ENCODE data around the gene PPP4R2.
A peak's percentile ranks its signal among the peaks of the same experiment; 100 is the strongest.
"Not testable (repeated sequence)": the region's sequence is repeated elsewhere in the genome, so short reads cannot be mapped to it uniquely, and the experiment has no call there.

Gene PPP4R2

DNA sequence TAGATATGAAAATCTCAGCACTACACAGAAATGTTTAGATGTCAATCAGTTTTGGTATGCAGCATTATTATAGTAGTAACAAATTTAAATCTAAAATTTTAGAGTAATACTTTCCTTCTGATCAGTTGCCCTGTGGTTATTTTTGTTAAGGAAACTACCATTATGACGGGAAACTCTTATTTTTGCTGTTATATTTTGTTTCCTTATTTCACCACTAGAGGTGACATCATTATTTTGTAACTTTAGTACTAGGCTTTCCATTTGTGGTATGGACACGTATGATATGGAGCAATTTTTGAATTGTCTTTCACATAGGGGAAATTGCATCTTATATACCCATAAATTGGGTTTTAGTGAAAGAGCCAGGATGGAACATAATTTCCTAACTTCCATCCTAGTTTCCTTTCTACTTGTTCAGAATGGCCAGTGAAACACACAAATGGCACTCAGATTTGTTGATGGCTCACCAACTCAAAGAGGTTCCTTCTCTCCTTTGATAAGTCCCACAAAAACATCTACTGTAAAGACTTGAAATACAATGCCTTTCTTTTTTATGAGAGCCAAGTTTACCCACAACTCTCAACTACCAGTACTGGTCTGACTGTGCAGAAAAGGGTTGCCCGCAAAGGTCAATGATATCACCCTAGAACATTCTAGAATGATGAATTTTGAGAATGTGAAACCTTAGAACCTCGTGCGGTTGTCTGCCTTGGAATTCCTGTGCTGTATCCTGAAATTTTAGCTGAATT, 19.4 kb upstream of the PPP4R2 start:
- DNase-seq = no peak

DNA sequence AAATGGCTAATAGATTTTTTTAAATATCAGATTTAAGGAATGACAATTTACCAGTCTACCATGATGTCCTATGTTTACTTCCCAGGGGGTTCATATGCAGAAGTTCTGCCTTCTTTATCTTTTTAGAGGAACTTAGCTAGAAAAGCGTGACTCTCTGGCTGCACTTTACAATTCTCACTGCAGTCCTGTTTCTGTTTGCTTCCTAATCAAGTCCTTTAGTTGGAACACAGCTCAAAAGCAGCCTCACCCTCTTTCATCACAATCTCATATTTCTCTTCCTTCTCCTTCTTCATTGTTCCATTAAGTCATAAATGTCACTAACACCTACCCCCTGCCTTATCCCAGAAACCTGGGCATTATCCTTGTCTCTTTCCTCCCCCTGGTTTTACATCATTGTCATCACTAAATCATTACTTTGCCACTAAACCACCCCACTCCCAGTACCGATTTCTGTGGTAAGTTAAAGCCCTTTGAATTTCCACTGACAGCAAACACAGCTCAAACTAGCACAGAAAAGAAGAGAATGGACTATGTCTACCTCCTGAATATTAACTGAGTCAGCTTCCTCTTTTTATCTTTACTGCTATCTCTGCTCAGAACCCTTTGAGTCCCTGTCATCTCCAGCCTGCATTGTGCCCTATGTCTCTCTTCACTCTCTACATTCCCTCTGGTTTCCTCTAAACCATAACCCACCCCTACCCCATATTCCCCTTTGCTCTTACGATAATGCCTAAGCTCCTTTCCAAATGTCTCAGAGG, 13.8 kb upstream of the PPP4R2 start:
- no peak for DNase-seq

- DNase-seq = no peak
Observed at GRCh38 chr3:72985576-72985975, 11.0 kb upstream of the PPP4R2 start.

GRCh38 chr3:72990701-72991395, 5.8 kb upstream of the PPP4R2 start:
- no peak for DNase-seq

- no peak for DNase-seq
Observed at GRCh38 chr3:72991522-72991921, 5.1 kb upstream of the PPP4R2 start.

DNA sequence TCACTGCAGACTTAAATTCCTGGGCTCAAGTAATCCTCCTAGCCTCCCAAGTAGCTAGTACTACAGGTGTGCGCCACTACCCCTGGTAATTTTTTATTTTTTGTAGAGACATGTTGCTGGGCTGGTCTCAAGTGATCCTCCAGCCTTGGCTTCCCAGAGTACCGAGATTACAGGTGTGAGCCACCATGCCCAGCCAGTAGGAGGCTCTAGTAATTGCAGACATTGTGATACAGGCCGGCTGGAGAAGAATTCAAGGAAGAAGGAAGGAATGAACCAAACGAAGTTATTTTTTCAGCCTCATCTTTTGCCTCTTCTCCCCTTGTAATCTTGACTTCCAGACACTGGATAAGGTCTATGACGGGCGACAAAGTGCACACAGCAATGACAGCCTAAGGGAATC, 3.2 kb upstream of the PPP4R2 start:
- no peak for DNase-seq

GRCh38 chr3:72995337-72995736, 1.3 kb upstream of the PPP4R2 start:
- no peak for DNase-seq

DNA sequence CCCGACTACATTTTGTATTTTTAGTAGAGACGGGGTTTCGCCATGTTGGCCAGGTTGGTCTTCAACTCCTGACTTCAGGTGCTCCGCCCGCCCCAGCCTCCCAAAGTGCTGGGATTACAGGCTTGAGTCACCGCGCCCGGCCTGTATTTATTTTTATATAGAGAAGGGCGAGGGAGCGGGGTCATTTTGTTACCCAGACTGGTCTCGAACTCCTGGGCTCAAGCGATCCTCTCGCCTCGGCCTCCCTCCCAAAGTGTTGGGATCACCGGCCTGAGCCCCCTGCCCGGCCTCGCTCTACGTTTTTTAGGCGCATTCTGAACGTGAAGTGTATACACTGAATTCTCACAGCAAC, 514 bp upstream of the PPP4R2 start:
- no peak for DNase-seq

DNA sequence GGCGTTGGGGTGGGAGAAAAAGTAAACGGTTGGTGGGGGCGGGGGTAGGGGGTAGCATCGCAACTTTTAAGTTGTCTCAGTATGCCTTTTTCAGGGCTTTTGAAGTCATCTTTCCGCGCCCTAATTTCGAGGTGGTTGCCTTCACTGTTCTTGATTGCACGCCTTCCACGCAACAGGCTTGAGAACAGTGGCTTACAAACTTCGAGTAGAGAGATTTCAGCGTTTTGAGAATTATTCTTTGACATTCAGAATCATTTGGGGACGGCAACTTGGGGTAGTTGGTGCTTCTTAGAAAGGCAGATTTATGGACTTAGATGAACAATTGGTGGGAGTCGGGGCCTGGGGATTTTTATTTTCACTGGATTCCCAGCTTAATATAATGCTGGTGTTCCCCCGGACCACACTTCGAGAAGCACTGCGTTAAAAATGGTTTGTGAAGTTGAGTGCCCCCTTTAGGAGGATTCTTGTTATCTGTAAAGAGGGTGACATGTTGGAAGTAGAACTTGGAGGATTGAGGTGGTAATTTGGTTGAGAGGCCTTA, 880 bp downstream of the PPP4R2 start:
- peak; percentile 77 for DNase-seq

GRCh38 chr3:72998466-72998865, 1.9 kb downstream of the PPP4R2 start:
- DNase-seq = no peak

DNA sequence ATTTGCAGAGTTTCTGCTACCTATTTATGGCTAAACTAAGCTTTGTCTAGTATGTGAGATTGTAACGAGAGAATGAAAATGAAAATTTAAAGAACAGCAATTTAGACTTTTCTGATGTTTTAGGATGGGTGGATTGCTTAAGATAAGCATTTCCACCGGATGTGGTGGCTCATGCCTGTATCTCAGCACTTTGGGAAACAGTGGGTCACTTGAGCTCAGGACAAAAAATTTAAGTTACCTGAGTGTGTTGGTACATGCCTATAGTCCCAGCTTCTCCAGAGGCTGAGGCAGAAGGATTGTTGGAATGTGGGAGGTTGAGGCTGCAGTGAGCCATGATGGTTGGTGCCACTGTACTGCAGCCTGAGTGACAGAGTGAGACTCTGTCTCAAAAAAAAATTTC, 3.3 kb downstream of the PPP4R2 start:
- DNase-seq = peak; percentile 66

DNA sequence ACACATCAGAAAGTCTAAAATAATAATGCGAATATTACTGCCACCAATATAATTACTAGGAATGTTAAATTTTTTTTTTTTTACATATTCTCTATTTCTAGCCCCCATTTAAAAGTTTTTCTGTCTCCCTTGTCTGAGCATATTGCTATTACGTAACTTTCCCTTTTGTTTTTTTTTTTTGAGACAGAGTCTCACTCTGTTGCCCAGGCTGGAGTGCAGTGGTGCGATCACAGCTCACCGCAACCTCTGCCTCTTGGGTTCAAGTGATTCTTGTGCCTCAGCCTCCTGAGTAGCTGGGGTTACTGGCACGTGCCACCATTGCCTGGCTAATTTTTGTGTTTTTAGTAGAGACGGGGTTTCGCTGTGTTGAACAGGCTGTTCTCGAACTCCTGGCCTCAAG, 6.4 kb downstream of the PPP4R2 start:
- not testable (repeated sequence) for DNase-seq

- DNase-seq = no peak
Observed at GRCh38 chr3:73004316-73004715, 7.7 kb downstream of the PPP4R2 start.

- DNase-seq = no peak
Observed at GRCh38 chr3:73007992-73008712, 11.5 kb downstream of the PPP4R2 start.

GRCh38 chr3:73009008-73009407, 12.4 kb downstream of the PPP4R2 start:
- DNase-seq = no peak

GRCh38 chr3:73009750-73010149, 13.1 kb downstream of the PPP4R2 start:
- no peak for DNase-seq

DNA sequence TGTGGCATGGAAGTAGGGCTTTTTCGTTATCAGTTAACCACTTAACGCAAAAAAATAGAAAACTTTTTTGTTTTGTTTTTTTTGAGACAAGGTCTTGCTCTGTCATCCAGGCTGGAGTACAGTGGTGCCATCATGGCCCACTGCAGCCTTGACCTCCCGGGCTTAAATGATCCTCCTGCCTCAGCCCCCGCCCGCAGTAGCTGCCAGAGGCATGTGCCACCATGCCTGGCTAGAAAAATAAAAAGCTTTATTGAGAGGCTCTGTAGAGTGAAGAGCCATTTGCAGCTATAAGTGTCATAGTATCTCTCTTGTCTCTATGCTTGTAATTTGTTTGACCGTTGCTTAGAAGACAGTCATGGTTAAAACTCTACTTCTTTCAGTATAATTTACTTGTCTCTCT, 13.5 kb downstream of the PPP4R2 start:
- no peak for DNase-seq

DNA sequence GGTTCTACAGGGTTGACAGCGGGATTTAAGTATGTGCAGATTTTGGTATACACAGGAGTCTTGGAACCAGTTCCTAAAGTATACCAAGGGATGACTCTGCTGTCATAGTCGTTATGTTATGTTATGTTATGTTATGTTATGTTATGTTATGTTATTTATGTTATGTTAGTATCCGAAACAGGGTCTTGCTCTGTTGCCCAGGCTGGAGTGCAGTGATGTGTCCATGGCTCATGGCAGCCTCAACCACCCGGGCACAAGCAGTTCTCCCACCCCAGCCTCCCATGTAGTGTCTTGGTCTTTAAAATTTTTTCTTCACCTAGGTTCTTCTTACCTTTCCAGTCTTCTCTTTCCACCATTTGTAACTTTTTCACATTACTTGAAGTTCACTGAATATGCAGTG, 21.7 kb downstream of the PPP4R2 start:
- DNase-seq = no peak

- no peak for DNase-seq
Observed at GRCh38 chr3:73018790-73019441, 22.3 kb downstream of the PPP4R2 start.

- no peak for DNase-seq
Observed at GRCh38 chr3:73021301-73021835, 24.8 kb downstream of the PPP4R2 start.

DNA sequence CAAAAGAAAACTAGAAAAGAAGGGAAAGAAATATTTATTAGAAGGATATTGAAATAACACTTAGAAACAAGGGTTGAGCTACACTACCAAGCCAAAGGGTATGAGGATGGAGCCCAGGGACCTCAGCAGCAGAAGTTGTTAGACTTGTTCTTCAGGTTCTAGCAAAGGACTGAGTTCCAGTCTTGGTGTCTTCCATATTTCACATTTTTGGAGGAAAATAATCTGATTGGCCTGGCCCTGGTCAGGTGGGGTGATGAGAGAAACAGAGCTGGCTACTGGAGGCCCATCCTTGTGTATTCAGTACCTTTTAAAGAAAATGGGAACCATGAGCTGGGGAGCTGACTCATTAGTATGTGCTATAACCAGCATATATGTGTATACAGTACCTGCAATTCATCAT, 28.2 kb downstream of the PPP4R2 start:
- DNase-seq = no peak

DNA sequence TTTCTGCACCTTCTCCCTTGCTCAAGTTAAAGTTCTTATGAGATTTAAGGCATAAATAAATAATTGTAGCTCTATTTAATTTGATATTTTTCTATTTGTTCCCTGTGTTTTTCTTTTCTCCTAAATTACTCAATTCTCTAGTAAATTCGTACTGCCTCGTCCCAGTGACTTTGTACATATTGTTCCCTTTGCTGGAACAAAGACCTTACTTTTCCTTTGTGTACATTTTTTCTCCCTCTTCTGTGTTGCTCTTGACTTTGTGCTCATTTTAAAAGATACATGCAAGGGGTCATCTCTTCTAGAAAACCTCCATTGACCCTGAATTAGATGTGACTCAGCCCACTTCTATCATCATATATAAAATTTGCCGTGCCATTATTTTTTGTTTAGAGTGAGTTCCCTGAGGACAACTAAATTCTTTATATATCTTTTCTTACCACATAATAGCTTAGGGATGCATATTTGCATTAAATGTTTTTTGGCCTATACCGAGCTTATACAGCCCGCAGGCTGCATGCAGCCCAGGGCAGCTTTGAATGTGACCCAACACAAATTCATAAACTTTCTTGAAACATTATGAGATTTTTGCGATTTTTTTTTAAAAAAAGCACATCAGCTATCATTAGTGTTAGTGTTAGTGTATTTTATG, 29.6 kb downstream of the PPP4R2 start:
- no peak for DNase-seq

Measured in activated effector memory CD4-positive, alpha-beta T cell treated with anti-CD3 and anti-CD28 coated beads, Interleukin-2, amount 50 U/mL, for 16 hours (primary cell).